IPS-NIHi7 (cell line): ENCODE data around the gene KHK.

Experiments used
- DNase-seq: peaks from one replicate; pipeline ENCODE4 v3.0.0; 2012; ENCODE audit warnings: mixed read lengths; ENCODE audit errors: extremely low spot score

KHK gene

GRCh38 chr2:27086724-27087593 lies at the start of gene KHK:
KHK (plus strand) TSS chr2:27086772; CDS start chr2:27087260, 488 bp downstream.
- peak; percentile 60 for DNase-seq

GRCh38 chr2:27038012-27038411 lies 48.6 kb upstream of the KHK start:
- DNase-seq = no peak

GRCh38 chr2:27038631-27039339 lies 47.8 kb upstream of the KHK start:
- DNase-seq = no peak

GRCh38 chr2:27039426-27039825 lies 47.1 kb upstream of the KHK start:
- no peak for DNase-seq

GRCh38 chr2:27039871-27040270 lies 46.7 kb upstream of the KHK start:
- no peak for DNase-seq

GRCh38 chr2:27040282-27040681 lies 46.3 kb upstream of the KHK start:
- DNase-seq = no peak

- DNase-seq = no peak
Observed at GRCh38 chr2:27041752-27042151, 44.8 kb upstream of the KHK start.

- no peak for DNase-seq
Observed at GRCh38 chr2:27042159-27042661, 44.4 kb upstream of the KHK start.

GRCh38 chr2:27042985-27043634 lies 43.5 kb upstream of the KHK start:
- DNase-seq = no peak

GRCh38 chr2:27049422-27050280 lies 36.9 kb upstream of the KHK start:
- DNase-seq = peak; percentile 70

- DNase-seq = peak; percentile 87
Observed at GRCh38 chr2:27050281-27050995, 36.1 kb upstream of the KHK start.

GRCh38 chr2:27050996-27051901 lies 35.3 kb upstream of the KHK start, which contains the start of gene AGBL5:
AGBL5 (plus strand) TSS chr2:27051668; CDS start chr2:27052959, 1,291 bp downstream.
- DNase-seq = peak; percentile 97

- DNase-seq = peak; percentile 46
Observed at GRCh38 chr2:27051902-27052645, 34.5 kb upstream of the KHK start.

- no peak for DNase-seq
Observed at GRCh38 chr2:27053321-27053720, 33.3 kb upstream of the KHK start.

GRCh38 chr2:27053776-27054175 lies 32.8 kb upstream of the KHK start:
- DNase-seq = no peak

- no peak for DNase-seq
Observed at GRCh38 chr2:27054721-27055120, 31.9 kb upstream of the KHK start.

GRCh38 chr2:27057184-27057583 lies 29.4 kb upstream of the KHK start:
- no peak for DNase-seq

- no peak for DNase-seq
Observed at GRCh38 chr2:27058210-27058609, 28.4 kb upstream of the KHK start.
